Left lung (tissue), 10 donors: Measurements from ENCODE around the gene EEF1B2. TPM values are rescaled to one million over a fixed set of nuclear protein-coding genes. Genes with fewer than 3 reads are reported as not detected.
"Not testable (repeated sequence)": the region's sequence is repeated elsewhere in the genome, so short reads cannot be mapped to it uniquely, and the experiment has no call there.

Source experiments
- ATAC-seq: fragments of 200-7000 bp; cut with Tn5 transposase; one replicate; pipeline ENCODE4 v1.9.1; 2020; ENCODE audit warnings: moderate library complexity
- DNase-seq, 4 donors: peaks; one replicate each; pipeline ENCODE4 v3.0.0-alpha.2; 2013 to 2020
- H3K27ac ChIP-seq, 2 donors: fragments of 200-600 bp; sonication (generic) in 1 of 2; one replicate each; pipeline versions ENCODE4 v1.5.0 to v1.8.0; 2020 to 2021
- H3K27me3 ChIP-seq, 2 donors: fragments of 200-600 bp; sonication (generic) in 1 of 2; one replicate each; pipeline versions ENCODE4 v1.5.0 to v1.8.0; 2020 to 2021
- H3K36me3 ChIP-seq, 2 donors: fragments of 200-600 bp; sonication (generic) in 1 of 2; one replicate each; pipeline versions ENCODE4 v1.5.0 to v1.8.0; 2020 to 2021
- H3K4me1 ChIP-seq, 2 donors: fragments of 200-600 bp; one replicate each; pipeline ENCODE4 v1.8.0; 2021
- H3K4me3 ChIP-seq, 2 donors: fragments of 200-600 bp; sonication (generic) in 1 of 2; one replicate each; pipeline versions ENCODE4 v1.5.0 to v1.8.0; 2020 to 2021; ENCODE audit warnings: mild to moderate bottlenecking in 1 of 2
- H3K9me3 ChIP-seq, 2 donors: fragments of 200-600 bp; sonication (generic) in 1 of 2; one replicate each; pipeline versions ENCODE4 v1.5.0 to v1.8.0; 2020 to 2021
- CTCF ChIP-seq, 2 donors: fragments of 200-600 bp; sonication (generic) in 1 of 2; IDR thresholded peaks; one replicate each; pipeline versions ENCODE4 v1.5.0 to v1.8.0; 2021; ENCODE audit warnings: antibody characterized with exemption in 2 of 2
- intact Hi-C, 2 donors: fragments of 100-400 bp; cut with DNase I; formaldehyde crosslinking; loops; one replicate each; pipeline versions ENCODE4 v1.11.2 to v1.14.2; 2022
- polyA plus RNA-seq, 6 donors: library from polyadenylated mRNA; unstranded; fragments of 120-200 nt; gene quantifications; one replicate each; pipeline ENCODE4 v1.2.1, GENCODE V29; 2013; ENCODE audit not compliant: insufficient read length in 6 of 6
- total RNA-seq, 2 donors: library from RNA; stranded (reverse); fragmentation: NEBNext Ultra II Directional; extraction: Animal tissue kit (Norgen Biotek cat#: 25700); gene quantifications; one replicate each; pipeline ENCODE4 v1.2.1, GENCODE V29; 2021
- donor health status: DM: no; HTN: yes; CAD: no.
- donor health status: DM: no; HTN: no; CAD: no.

The EEF1B2 gene
- total and polyA plus RNA-seq, 8 donors: 396 to 801 (median 692) TPM

GRCh38 chr2:206176901-206177300, 17.2 kb downstream of the EEF1B2 start:
- no peaks in the 10 kb centered on the region for H3K27me3 ChIP-seq
- H3K36me3 ChIP-seq: no peaks in the 10 kb centered on the region
- no peak for TF ChIP-seq CTCF (IDR thresholded peaks at IDR 0.05)
- no peaks in the 10 kb centered on the region for H3K4me1 ChIP-seq
- no peaks in the 10 kb centered on the region for H3K9me3 ChIP-seq
- ATAC-seq (no peak), DNase-seq (no peak)
- no peak overlapping the region for H3K4me3 ChIP-seq
- H3K27ac ChIP-seq: no peak overlapping the region
- intact Hi-C loops: no loop called here

DNA sequence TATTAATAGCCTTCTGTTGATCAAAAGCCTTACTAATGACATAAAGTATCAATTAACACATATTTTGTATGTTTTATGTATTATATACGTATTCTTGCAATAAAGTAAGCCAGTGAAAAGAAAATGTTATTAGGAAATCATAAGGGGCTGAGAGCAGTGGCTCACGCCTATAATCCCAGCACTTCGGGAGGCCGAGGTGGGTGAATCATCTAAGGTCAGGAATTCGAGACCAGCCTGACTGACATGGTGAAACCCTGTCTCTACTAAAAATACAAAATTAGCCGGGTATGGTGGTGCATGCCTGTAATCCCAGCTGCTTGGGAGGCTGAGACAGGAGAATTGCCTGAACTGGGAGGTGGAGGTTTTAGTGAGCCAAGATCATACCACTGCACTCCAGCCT, 21.8 kb downstream of the EEF1B2 start:
- intact Hi-C loops, H3K4me3 ChIP-seq, DNase-seq, H3K27ac ChIP-seq, ATAC-seq, H3K4me1 ChIP-seq, H3K9me3 ChIP-seq, H3K27me3 ChIP-seq, H3K36me3 ChIP-seq: not testable (repeated sequence)

DNA sequence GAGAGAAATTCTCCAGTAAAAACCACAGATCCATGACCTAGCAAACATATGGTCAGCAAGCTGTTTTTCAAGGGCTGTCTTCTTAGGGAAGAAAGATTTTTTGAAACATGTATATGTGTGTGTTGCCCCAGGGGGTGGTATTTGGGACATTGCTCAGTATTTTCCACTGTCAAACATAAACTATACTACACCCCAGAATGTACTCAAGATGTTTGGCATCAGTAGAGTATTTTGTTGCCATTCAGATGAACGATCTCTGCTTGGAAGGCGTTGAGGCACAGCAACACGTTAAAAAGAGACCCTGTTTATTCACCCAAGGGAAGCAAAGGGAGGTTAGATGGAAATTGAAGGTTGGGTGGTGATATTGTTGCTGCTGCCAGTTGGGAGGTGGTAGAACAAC, 30.0 kb downstream of the EEF1B2 start:
- ATAC-seq: no peak
- intact Hi-C loops: no loop called here
- TF ChIP-seq CTCF (IDR thresholded peaks at IDR 0.05): no peak

GRCh38 chr2:206190111-206190510, 30.4 kb downstream of the EEF1B2 start:
- ATAC-seq: no peak
- no peak for TF ChIP-seq CTCF (IDR thresholded peaks at IDR 0.05)
- no peaks in the 10 kb centered on the region for H3K27me3 ChIP-seq
- no peaks in the 10 kb centered on the region for H3K4me1 ChIP-seq
- H3K4me3 ChIP-seq: no peak overlapping the region
- no peak for DNase-seq
- no peak overlapping the region for H3K27ac ChIP-seq
- H3K9me3 ChIP-seq: no peaks in the 10 kb centered on the region
- intact Hi-C loops: no loop called here
- no peaks in the 10 kb centered on the region for H3K36me3 ChIP-seq

More for the DNA sequence above, 30.0 kb downstream of the EEF1B2 start:
- H3K36me3 ChIP-seq: no peaks in the 10 kb centered on the region
- no peaks in the 10 kb centered on the region for H3K27me3 ChIP-seq
- no peaks in the 10 kb centered on the region for H3K4me1 ChIP-seq
- H3K9me3 ChIP-seq: no peaks in the 10 kb centered on the region
- DNase-seq: no peak
- H3K27ac ChIP-seq: no peak overlapping the region
- no peak overlapping the region for H3K4me3 ChIP-seq

GRCh38 chr2:206190689-206191088, 31.0 kb downstream of the EEF1B2 start:
- H3K4me1 ChIP-seq: no peaks in the 10 kb centered on the region
- H3K27me3 ChIP-seq: peaks cover 0 to under 1% of the 10 kb centered on the region in 2 donors
- no peak overlapping the region for H3K27ac ChIP-seq
- no peak overlapping the region for H3K4me3 ChIP-seq
- H3K36me3 ChIP-seq: no peaks in the 10 kb centered on the region
- no peaks in the 10 kb centered on the region for H3K9me3 ChIP-seq
- intact Hi-C loops: no loop called here
- DNase-seq (no peak), ATAC-seq (no peak)
- no peak for TF ChIP-seq CTCF (IDR thresholded peaks at IDR 0.05)

- DNase-seq: no peak
- H3K9me3 ChIP-seq: no peaks in the 10 kb centered on the region
- H3K27ac ChIP-seq: no peak overlapping the region
- no peaks in the 10 kb centered on the region for H3K4me1 ChIP-seq
- intact Hi-C loops: no loop called here
- H3K4me3 ChIP-seq: no peak overlapping the region
- no peak for TF ChIP-seq CTCF (IDR thresholded peaks at IDR 0.05)
- no peaks in the 10 kb centered on the region for H3K36me3 ChIP-seq
- H3K27me3 ChIP-seq: peaks cover 0 to 10% of the 10 kb centered on the region in 2 donors
- ATAC-seq: no peak
Observed at GRCh38 chr2:206192157-206192556, 32.5 kb downstream of the EEF1B2 start.
